ENCODE data around the gene ZNF205. TPM values are rescaled to one million over a fixed set of nuclear protein-coding genes. Genes with fewer than 3 reads are reported as not detected.

Gene ZNF205
- total RNA-seq, 1 donor from 2014 or later = 5.6 TPM

DNA sequence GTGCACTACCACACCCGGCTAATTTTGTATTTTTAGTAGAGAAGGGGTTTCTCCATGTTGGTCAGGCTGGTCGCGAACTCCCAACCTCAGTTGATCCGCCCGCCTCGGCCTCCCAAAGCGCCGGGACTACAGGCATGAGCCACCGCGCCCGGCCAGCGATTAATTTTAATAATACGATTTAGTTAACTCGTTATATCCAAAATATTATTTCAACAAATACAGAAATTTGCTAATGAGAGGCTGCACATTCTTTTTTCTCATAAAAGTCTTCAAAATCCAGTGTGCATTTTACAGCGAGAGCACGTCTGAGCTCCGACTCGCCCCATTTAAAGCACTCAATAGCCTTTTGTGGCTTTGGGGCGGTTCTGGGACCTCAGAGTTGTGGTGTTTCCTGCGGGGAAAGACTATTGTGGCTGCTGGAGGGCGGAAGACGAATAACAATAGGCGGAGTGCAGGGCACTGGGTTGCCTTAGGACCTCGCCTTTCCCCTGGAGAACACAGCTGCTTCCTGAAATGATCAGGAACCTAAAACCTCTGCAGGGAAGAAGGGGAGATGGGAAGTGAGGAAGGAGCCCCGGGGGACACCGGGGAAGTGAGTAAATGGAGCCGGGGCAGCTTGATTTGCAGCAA, 10.4 kb upstream of the ZNF205 start:
- no peak for ATAC-seq

DNA sequence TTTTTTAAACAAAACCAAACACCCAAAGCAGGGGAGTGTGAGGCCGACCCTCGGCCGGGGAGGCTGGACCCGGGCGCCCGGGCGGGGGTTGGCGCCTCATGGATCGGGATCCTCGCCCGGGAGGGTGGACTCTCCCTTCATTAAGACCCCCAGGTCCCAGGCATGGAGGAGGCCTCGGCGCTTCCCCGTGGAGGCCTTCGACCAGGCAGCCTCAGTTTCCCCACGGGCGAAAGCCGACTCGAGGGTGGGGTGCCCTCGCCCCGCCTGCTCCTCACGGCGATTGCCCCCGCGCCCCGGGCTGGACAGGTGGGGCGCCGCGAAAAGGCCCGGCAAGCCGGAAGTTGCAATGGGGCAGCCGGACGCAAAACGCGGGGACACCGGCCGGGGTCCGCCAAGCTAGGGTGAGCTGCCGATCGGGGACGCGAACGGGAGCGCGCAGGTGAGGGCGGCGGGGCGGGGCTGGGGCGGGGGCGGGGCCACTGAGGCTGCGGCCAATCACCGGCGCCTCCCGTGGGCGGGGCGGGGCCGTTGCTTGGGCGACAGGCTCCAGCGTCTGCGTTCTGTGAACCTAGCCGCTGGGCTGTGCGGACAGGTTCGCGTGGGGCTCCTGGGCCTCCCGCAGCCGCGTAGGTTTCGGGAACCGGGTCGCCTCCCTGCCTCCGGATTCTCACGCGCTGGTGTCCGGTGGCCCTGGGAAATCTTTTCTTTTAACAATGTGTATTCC, 6.0 kb upstream of the ZNF205 start:
- peak; percentile 95 for ATAC-seq

GRCh38 chr16:3112881-3113574, 642 bp downstream of the ZNF205 start:
- peak; percentile 5 for ATAC-seq

DNA sequence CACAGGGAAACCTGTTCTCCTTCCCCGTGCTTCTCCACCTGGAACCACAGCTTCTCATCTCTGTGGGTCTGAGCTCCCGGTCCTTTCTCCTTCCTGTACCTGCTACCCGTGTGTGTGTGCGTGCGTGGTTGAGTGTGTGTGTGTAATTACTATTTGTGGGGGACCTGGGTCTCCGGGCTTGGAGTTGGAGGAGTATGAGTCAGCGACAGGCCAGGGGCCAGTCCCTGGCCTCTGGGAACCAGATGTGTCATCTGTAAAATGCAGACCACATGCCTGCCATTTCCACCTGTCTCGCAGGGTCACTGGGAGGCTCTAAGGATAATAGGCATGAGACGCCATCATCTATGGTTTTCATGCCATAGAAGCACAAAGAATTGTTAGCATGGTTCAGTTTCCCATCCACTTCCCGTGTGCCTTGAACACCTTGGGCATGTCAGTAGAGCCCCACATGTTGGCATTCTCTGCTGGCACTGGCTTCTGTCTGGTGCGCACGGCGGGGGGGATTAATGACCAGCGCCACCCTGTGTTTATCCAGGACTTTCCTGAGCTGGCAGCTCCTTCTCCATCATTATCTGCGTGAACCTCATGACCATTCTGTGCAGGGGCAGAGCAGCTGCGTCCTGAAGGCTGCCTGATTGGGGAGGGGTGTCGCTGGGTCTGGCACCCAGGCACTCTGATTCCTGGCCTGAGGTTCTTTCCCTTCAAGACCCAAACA, 1.5 kb downstream of the ZNF205 start:
- no peak for ATAC-seq

- ATAC-seq = no peak
Measured at GRCh38 chr16:3115003-3115402, 2.6 kb downstream of the ZNF205 start.

DNA sequence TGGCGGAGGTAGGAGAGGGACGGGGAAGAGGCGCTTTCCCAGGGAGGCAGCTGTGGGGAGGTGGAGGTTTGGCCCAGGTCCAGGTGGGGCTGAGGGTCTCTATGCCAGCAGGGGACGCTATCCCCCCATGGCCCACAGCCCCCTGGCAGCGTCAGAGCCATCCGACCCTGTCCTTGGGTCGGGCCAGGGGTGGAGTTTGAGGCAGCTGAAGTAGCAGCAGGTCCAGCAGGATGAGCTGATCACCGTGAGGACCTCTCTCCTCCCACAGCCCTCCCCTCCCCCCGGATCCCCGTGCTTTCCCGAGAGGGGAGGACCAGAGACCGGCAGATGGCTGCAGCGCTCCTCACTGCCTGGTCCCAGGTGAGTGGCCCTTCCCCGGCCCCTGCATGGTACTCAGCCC, 3.2 kb downstream of the ZNF205 start:
- no peak for ATAC-seq

GRCh38 chr16:3118204-3118790, 5.9 kb downstream of the ZNF205 start:
- no peak for ATAC-seq

DNA sequence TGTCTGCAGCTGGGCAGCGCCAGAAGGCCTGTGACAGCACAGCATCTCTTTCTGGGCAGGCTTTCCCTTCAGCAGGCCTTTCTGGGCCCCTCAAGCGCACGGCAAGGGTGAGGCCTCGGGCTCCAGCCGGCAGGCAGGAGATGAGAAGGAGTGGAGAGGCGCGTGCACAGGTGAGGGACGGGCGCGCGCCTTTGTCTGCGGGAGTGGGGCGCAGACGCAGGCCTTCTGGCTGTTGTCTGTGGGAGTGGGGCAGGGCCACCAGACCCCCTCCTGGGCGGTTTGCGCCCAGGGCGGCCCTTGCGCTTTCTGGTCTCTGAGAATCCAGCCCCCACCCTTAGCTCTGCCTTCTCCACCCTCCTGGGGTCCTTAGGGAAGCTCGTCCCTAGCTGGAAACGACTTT, 6.5 kb downstream of the ZNF205 start:
- ATAC-seq = no peak

- ATAC-seq = no peak
Measured at GRCh38 chr16:3119286-3119685, 6.9 kb downstream of the ZNF205 start.

DNA sequence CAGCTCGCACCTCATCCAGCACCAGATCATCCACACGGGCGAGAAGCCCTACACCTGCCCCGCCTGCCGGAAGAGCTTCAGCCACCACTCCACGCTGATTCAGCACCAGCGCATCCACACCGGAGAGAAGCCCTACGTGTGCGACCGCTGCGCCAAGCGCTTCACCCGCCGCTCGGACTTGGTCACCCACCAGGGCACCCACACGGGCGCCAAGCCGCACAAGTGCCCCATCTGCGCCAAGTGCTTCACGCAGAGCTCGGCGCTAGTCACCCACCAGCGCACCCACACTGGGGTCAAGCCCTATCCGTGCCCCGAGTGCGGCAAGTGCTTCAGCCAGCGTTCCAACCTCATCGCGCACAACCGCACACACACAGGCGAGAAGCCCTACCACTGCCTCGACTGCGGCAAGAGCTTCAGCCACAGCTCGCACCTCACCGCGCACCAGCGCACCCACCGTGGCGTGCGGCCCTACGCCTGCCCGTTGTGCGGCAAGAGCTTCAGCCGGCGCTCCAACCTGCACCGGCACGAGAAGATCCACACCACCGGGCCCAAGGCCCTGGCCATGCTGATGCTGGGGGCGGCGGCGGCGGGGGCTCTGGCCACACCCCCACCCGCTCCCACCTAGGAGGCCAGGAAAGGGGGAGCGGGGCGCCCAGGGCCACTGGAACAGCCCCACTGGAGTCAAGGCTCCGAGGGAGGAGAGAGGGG, 7.5 kb downstream of the ZNF205 start:
- ATAC-seq = no peak

DNA sequence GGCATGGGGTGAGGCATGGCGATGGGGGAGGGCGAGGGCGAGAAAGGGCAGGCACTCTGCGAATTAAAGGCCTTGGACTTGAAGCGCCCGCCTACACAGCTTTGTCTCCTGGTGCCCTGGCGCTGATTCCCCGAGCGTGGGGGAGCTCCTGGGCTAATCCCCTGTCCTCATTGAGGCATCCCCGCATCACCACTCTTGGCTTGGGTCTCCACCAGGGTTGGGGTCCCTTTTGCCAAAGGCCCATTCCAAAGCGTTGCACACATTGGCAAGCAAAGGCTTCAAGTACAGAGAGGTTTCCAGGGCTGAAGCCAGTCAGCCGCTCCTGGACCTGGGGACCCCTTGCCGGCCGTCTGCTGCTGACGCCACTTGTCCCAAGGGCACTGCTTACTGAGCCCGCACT, 8.0 kb downstream of the ZNF205 start:
- ATAC-seq = no peak

GRCh38 chr16:3121851-3122467, 9.6 kb downstream of the ZNF205 start:
- ATAC-seq = no peak

- no peak for ATAC-seq
Measured at GRCh38 chr16:3122926-3123570, 10.7 kb downstream of the ZNF205 start.

DNA sequence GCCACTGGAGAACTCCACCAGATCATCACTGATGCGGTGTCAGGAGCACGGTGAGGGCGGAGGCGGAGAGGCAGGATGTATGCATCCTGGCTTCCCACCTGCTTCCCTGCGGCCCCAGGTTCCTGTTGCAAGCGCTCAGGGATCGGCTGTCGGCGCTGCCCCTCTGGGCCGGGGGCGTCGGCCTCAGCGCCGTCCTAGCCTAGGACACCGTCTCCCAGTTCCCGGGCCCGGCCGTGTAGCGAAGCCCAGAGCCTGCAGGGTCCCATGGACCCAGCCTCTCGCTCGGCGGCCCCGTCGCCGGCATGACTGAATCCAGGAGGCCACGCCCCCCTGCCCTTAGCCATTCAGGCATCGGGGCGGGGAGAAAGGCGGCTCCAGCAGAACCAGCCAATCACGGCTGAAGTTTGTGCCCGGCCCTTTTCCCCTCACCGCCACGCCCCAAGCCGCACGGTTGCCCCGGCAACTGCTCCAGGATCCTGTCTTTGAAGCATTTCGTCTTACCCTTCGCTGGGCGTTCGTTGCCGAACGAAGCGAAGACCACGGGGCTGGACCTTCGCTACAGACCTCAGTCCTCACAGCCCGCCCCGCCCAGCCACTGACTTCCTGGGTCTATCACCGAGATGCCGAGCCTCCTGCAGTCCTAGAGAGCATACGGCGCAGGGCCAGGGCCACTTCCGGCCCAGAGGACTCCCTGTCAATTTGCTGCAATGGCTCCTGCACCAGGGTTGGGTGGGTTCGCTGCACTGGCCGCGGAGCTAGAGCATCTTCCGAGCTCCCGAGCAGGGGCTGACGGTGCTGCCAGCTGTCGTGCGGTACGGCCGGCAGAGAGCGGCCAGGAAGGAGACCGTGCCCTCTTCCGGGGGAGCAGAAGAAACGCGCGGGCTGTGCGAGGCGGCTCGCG, 11.8 kb downstream of the ZNF205 start:
- peak; percentile 92 for ATAC-seq

DNA sequence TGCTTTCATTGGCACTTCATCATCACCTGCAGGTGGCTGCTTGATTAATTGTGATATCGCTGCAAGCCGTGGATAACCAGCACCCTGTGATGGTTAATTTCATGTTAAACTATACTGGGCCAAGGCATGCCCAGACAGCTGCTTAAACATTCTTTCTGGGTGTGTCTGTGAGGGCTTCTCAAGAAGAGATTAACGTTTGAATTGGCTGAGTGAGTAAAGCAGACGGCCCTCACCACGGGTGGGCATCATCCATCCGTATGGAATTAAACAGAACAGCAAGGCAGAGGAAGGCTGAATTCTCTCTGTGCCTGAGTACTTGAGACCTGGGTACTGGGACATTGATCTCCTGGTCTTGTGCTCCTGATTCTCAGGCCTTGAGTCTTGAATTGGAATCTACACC, 15.4 kb downstream of the ZNF205 start:
- no peak for ATAC-seq

DNA sequence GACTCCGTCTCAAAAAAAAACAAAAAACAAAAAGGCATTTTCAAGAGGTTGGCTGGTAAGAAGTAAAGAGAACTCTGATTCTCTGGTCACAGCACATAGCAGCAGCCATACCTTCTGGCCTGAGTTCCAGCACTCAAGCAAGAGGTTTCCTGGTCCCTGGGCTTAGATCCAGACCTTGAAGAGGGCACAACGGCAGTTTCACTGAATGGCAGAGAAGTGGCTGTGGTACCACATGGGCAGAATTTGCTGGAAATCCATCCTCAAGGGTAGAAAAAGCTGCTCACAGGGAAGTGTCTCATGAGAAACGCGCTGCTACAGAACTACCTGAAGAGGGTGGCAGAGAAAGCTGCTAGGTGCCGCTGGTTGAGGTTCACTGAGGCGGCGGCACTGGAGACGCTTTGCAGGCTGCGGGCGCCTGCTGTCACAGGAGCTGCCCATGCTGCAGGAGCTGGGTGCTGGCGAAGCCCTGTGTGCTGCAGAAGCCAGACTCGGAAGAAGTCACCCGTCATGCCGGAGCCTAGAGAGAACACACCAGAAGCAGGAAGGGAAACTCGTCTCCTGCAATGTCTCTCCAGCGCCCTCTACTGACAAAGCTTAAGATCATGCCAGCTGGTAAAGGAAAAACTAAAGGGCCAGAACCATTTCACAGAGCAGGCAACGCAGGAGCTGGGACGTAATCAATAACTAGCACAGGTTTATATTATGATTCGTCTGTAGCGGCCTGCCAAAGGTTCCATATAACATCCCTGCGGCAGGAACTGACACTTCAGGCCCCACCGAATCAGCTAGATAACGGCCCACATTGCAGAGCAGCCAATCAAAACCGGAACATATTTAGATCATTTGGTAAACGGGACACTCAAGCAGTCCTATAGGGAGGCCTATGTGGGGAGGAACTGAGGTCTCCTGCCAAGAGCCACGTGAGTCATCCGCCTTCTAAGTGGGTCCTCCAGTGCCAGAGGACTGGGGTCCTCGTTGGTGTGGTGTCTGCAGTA, 17.0 kb downstream of the ZNF205 start:
- peak; percentile 64 for ATAC-seq

GRCh38 chr16:3131755-3132377, 19.5 kb downstream of the ZNF205 start:
- ATAC-seq = no peak

DNA sequence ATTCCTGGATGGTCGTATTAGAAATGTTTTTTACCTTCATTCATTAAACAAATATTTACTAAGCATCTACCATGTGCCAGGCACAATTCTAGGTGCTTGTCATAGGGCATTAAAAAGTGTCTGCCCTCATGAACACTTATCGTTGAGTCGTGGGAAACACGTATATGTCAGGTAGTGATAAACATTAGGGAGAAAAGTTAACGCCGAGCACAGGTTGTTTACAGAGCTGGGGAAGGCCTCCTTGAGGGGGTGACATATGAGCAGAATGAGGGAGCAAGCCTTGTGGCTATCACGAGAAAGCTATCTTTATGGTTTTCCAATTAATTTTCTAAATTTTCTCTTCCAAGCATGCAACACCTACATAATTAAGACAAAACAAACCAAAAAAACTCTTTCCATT, 21.5 kb downstream of the ZNF205 start:
- no peak for ATAC-seq
